ENCODE results near the gene TCEAL5. TPM values are rescaled to one million over a fixed set of nuclear protein-coding genes. Genes with fewer than 3 reads are reported as not detected.
"Not testable (repeated sequence)": the region's sequence is repeated elsewhere in the genome, so short reads cannot be mapped to it uniquely, and the experiment has no call there.

The TCEAL5 gene, protein sequence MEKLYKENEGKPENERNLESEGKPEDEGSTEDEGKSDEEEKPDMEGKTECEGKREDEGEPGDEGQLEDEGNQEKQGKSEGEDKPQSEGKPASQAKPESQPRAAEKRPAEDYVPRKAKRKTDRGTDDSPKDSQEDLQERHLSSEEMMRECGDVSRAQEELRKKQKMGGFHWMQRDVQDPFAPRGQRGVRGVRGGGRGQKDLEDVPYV
- 10 to 100 TPM in 2 of 12 donors, 1 to 10 TPM in 9, not detected in 1; 4.0 to 19.8 (median 6.1) TPM for polyA plus RNA-seq (ENCODE audit: insufficient read length in 12 of 12)
- long read RNA-seq, donor 1, transcript TCEAL5-201 (3 exons, 1,168 nt) = major isoform, 11 of 473 reads
- long read RNA-seq, donor 1, partial matches to known transcripts = 402 of 473 reads
- long read RNA-seq, donor 1, other reads (novel, unspliced or antisense) = 60 of 473 reads
- long read RNA-seq, donor 2, partial matches to known transcripts = 873 of 1,039 reads
- long read RNA-seq, donor 2, other reads (novel, unspliced or antisense) = 163 of 1,039 reads
- long read RNA-seq, donor 3, partial matches to known transcripts = 0 of 2 reads
- long read RNA-seq, donor 3, other reads (novel, unspliced or antisense) = 0 of 2 reads
- long read RNA-seq, donor 4, partial matches to known transcripts = 127 of 129 reads
- long read RNA-seq, donor 4, other reads (novel, unspliced or antisense) = 0 of 129 reads
- long read RNA-seq, donor 5, partial matches to known transcripts = 1,496 of 1,566 reads
- long read RNA-seq, donor 5, other reads (novel, unspliced or antisense) = 66 of 1,566 reads
- long read RNA-seq, donor 6, partial matches to known transcripts = 373 of 538 reads
- long read RNA-seq, donor 6, other reads (novel, unspliced or antisense) = 163 of 538 reads
- long read RNA-seq, donor 7, partial matches to known transcripts = 118 of 121 reads
- long read RNA-seq, donor 7, other reads (novel, unspliced or antisense) = 0 of 121 reads
- long read RNA-seq, donor 8, partial matches to known transcripts = 1,173 of 1,564 reads
- long read RNA-seq, donor 8, other reads (novel, unspliced or antisense) = 387 of 1,564 reads
- long read RNA-seq, donor 9, partial matches to known transcripts = 241 of 666 reads
- long read RNA-seq, donor 9, other reads (novel, unspliced or antisense) = 423 of 666 reads
- long read RNA-seq, donor 10, partial matches to known transcripts = 427 of 500 reads
- long read RNA-seq, donor 10, other reads (novel, unspliced or antisense) = 70 of 500 reads
- long read RNA-seq, donor 11, partial matches to known transcripts = 150 of 219 reads
- long read RNA-seq, donor 11, other reads (novel, unspliced or antisense) = 68 of 219 reads

DNA sequence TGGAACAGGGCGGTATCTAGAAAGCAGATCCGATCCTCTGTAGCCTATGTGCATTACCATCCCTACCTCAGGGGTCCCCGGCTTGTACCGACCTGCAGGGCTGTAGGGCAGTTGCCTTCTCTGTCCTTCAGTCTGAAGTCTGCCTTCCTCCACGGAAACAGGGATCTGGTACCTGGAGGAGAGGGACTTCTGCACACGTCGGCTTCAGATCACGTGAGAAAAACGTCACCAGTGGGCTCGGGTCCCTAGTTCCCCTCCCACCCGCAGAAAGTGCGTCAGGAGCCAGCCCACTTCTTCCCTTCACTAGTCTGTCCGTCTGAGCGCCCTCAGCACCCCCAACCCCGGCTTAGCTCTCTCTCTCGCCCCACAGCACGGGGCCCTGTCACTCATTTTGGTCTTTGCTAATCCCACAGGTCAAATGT, at the start of gene TCEAL5:
Gene TCEAL5 (minus strand): TSS at position 170 of the 422 bp plus-strand sequence. CDS start 2,187 bp downstream, outside the sequence.
- peak; percentile 57 for DNase-seq

DNA sequence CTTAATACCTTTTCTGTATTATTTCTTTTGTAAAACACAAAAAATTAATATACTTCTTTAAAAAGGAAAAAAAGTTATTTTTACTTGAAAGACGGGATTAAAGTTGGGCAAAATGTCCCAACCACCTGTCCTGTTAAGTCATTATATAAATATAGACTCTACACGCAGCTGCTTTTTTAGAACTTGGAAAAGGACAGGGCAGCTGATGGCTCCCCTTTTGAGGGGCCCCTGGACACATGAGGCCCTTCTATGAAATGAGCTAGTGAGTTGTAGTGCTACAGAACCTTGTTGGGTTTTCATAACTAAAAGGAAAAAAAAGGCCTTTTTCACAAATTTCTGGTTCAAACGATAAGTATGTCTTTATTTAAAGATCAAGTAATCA, 34.8 kb upstream of the TCEAL5 start:
- no peak for DNase-seq

GRCh38 chrX:103310555-103311398, 34.2 kb upstream of the TCEAL5 start, which contains the start of gene BEX2:
Gene BEX2, minus strand, starts transcription at chrX:103310990. Its CDS starts 1,014 bp downstream, at chrX:103309976.
- peak; percentile 15 for DNase-seq

- no peak for DNase-seq
Measured at GRCh38 chrX:103309860-103310554, 33.5 kb upstream of the TCEAL5 start.

DNA sequence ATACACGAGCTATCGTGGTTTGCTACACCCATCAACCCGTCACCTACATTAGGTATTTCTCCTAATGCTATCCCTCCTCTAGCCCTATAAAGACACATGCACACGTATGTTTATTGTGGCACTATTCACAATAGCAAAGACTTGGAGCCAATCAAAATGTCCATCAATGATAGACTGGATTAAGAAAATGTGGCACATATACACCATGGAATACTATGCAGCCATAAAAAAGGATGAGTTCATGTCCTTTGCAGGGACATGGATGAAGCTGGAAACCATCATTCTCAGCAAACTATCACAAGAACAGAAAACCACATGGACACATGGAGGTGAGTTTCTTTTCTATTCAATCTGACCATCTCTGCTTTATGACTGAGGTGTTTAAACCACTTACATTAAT, 29.1 kb upstream of the TCEAL5 start:
- not testable (repeated sequence) for DNase-seq

GRCh38 chrX:103304705-103305104, 28.2 kb upstream of the TCEAL5 start:
- no peak for DNase-seq

GRCh38 chrX:103293118-103293517, 16.6 kb upstream of the TCEAL5 start:
- no peak for DNase-seq

GRCh38 chrX:103279624-103280023, 3.1 kb upstream of the TCEAL5 start:
- DNase-seq = no peak

DNA sequence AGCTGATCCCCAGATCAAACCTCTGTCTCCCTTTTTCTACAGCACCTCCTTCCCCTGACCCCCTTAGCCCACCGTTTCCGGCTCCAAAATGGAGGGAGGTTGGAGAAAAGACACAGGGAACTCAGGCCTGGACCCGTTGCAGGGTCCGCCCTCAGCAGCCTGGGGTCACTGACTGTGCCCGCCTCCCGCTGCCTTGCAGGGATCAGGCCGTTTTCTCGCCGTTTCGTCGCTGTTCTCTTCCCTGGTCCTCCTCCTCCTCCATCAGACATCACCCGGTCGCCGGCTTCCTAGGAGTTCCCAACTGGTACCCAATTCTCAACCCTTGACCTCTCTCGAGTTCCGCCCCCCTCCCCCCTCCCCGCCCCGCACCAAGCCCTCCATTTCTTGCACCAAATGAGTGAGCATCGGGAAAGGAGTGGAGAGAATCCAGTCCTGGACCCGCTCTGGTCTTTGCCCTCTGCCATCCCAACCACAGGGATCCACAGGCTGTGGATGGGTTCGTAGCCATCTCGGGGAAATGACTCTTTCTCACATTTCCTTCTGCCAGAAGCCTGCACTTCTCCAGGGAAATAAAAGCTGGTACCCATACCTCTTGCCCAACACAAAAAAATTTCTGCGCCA, 493 bp downstream of the TCEAL5 start:
- peak; percentile 4 for DNase-seq

GRCh38 chrX:103274284-103274683, 2.3 kb downstream of the TCEAL5 start:
- DNase-seq = no peak

GRCh38 chrX:103258275-103258674, 18.3 kb downstream of the TCEAL5 start:
- no peak for DNase-seq

- no peak for DNase-seq
Measured at GRCh38 chrX:103256651-103257050, 19.9 kb downstream of the TCEAL5 start.

GRCh38 chrX:103254921-103255493, 21.5 kb downstream of the TCEAL5 start, which contains the start of gene TCEAL8:
Gene TCEAL8, minus strand, starts transcription at chrX:103255155. Its CDS starts 1,176 bp downstream, at chrX:103253979.
- DNase-seq = peak; percentile 86

GRCh38 chrX:103254171-103254824, 22.3 kb downstream of the TCEAL5 start:
- peak; percentile 62 for DNase-seq

- peak; percentile 2 for DNase-seq
Measured at GRCh38 chrX:103253608-103254007, 22.9 kb downstream of the TCEAL5 start.

DNA sequence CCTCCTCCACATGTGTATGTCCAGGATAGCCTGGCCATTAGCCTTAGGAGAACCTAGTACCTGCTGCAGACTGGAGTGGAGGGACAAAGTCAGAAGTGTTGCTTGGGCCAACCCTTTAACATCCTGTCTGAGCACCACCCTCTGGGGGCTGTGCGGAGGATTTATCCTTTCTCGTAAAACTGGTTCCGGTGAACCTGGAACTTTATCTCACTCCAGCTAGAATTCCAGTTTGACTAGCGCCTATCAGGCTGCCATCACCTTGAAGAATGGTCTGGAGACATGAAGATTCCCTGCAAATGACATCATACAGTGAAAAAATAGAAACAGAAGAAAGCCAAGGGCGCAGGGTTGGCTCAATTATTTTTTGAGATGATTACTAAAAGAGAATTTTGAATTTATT, 25.6 kb downstream of the TCEAL5 start:
- no peak for DNase-seq

GRCh38 chrX:103249805-103250204, 26.7 kb downstream of the TCEAL5 start:
- no peak for DNase-seq

DNA sequence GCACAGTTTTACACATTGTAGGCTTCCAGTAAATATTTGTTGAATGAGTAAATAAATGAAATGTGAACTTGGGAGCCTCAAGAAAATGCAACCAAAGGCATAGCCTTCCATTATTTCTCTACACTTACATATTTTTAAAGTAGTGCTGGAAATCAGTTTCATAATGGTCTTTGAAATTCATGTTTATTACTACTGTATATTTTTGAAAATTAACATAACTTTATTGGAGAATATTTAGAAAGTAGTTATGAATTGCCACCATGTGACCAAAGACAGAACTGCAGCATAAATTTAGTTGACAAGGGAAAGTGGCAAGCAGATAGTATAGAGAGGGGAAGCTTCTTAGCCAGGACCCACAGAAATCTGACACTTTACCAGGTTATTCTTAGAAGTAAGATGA, 28.0 kb downstream of the TCEAL5 start:
- peak; percentile 15 for DNase-seq

Measured in muscle of arm (tissue), 14 donors.